HepG2 (cell line): Measurements from ENCODE around the gene GPR85. TPM values are rescaled to one million over a fixed set of nuclear protein-coding genes. Genes with fewer than 3 reads are reported as not detected.

ENCODE experiments used
- ATAC-seq: fragments of 200-7000 bp; cut with Tn5 transposase; 3 replicates; pipeline ENCODE4 v1.9.1; 2020; ENCODE audit warnings: mild to moderate bottlenecking, moderate library complexity
- BruUV-seq: library from RNA; stranded (reverse); fragments of 400-500 nt; replicated peaks from 2 replicates; lab custom pipeline; 2021; lab: Mats Ljungman, UMichigan
- CTCF ChIA-PET: fragments of 300-600 bp; formaldehyde crosslinking; extraction: SDS; loops from one replicate; lab custom pipeline; 2021; ENCODE audit warnings: low total read pairs, inconsistent platforms, low intra/inter-chr PET ratio; lab: Yijun Ruan, JAX
- POLR2A ChIA-PET: fragments of 350-600 bp; sonication (Branson Sonifier 250); formaldehyde crosslinking; loops from one replicate; lab custom pipeline; 2020; ENCODE audit warnings: antibody characterized with exemption, inconsistent platforms; lab: Yijun Ruan, JAX
- DNase-seq: peaks from one replicate; pipeline ENCODE4 v3.0.0-alpha.2; 2015; ENCODE audit warnings: low spot score
- FAIRE-seq: peaks from 3 replicates; lab custom pipeline; 2011; peaks lifted over from hg19 to GRCh38; lab: Jason Lieb, UNC
- H2AFZ ChIP-seq: one replicate; pipeline ENCODE4 v1.6.1; 2011; ENCODE audit warnings: low read length, inconsistent platforms
- H3K27ac ChIP-seq: fragments of 300-600 bp; 3 replicates; pipeline ENCODE4 v1.8.0; 2011; ENCODE audit warnings: mixed run types, mild to moderate bottlenecking, mixed read lengths, low read length, inconsistent platforms; ENCODE audit not compliant: insufficient read depth; ENCODE audit errors: extremely low read length
- H3K27me3 ChIP-seq, 2 experiments: fragments of 200-600 bp in 1 of 2; 2 replicates in 1 of 2; 3 replicates in 1 of 2; pipeline versions ENCODE4 v1.6.0 to v1.8.0; 2011; ENCODE audit warnings: low read length in 2 of 2, mild to moderate bottlenecking in 2 of 2, moderate library complexity in 2 of 2, inconsistent platforms in 1 of 2; ENCODE audit not compliant: insufficient read depth in 2 of 2, control insufficient read depth in 1 of 2
- H3K36me3 ChIP-seq, 2 experiments: fragments of 200-600 bp in 1 of 2; replicated peaks in 1 of 2; 2 replicates in 1 of 2; 3 replicates in 1 of 2; pipeline versions ENCODE4 v1.5.1 to v1.8.0; 2011; ENCODE audit warnings: low read length in 2 of 2, inconsistent platforms in 1 of 2; ENCODE audit not compliant: insufficient read depth in 2 of 2, control insufficient read depth in 1 of 2
- H3K4me1 ChIP-seq: 2 replicates; pipeline ENCODE4 v1.5.1; 2012; ENCODE audit warnings: low read length, inconsistent platforms; ENCODE audit not compliant: insufficient read depth
- H3K4me2 ChIP-seq: 2 replicates; pipeline ENCODE4 v1.6.0; 2011; ENCODE audit warnings: low read depth, low read length, inconsistent platforms
- H3K4me3 ChIP-seq, 3 experiments: fragments of 200-600 bp in 1 of 3; sonication (generic), shearing (Covaris generic) in 1 of 3; replicated peaks in 1 of 3; 2 replicates each; pipeline ENCODE4 v1.5.1; 2011 to 2016; ENCODE audit warnings: low read length in 3 of 3, inconsistent platforms in 2 of 3, low read depth in 2 of 3, mild to moderate bottlenecking in 2 of 3, control low read depth in 1 of 3, mixed read lengths in 1 of 3; ENCODE audit not compliant: insufficient read depth in 1 of 3
- H3K79me2 ChIP-seq: one replicate; pipeline ENCODE4 v1.6.1; 2011; ENCODE audit warnings: low read length, inconsistent platforms; ENCODE audit not compliant: insufficient read depth
- H3K9ac ChIP-seq: 2 replicates; pipeline ENCODE4 v1.6.0; 2011; ENCODE audit warnings: mild to moderate bottlenecking, low read depth, low read length, inconsistent platforms; ENCODE audit not compliant: insufficient read depth
- H3K9me3 ChIP-seq: 2 replicates; pipeline ENCODE4 v1.5.1; 2012; ENCODE audit warnings: mild to moderate bottlenecking, low read length
- H4K20me1 ChIP-seq: 2 replicates; pipeline ENCODE4 v1.6.0; 2011; ENCODE audit warnings: inconsistent platforms, mild to moderate bottlenecking, low read length, moderate library complexity; ENCODE audit not compliant: insufficient read depth
- ERF ChIP-seq: IDR thresholded peaks from 2 replicates; pipeline ENCODE4 v1.6.1; 2018; ENCODE audit warnings: missing biosample characterization, missing genetic modification reagents
- ETV5 ChIP-seq: IDR thresholded peaks from 2 replicates; pipeline ENCODE4 v1.6.1; 2018; ENCODE audit warnings: missing biosample characterization, missing genetic modification reagents, inconsistent platforms, borderline replicate concordance
- UBTF ChIP-seq: sonication (generic); formaldehyde crosslinking; IDR thresholded peaks from 2 replicates; pipeline ENCODE4 v1.4.0; 2020; ENCODE audit warnings: mild to moderate bottlenecking, missing genetic modification reagents
- ZNF281 ChIP-seq: sonication (generic); formaldehyde crosslinking; IDR thresholded peaks from 2 replicates; pipeline ENCODE4 v1.4.0; 2020; ENCODE audit warnings: missing genetic modification reagents, borderline replicate concordance
- ZNF296 ChIP-seq: sonication (generic); formaldehyde crosslinking; conservative IDR thresholded peaks from 2 replicates; pipeline ENCODE4 v1.5.0; 2020; ENCODE audit warnings: mild to moderate bottlenecking, missing genetic modification reagents
- ZSCAN29 ChIP-seq: sonication (generic); formaldehyde crosslinking; conservative IDR thresholded peaks from 2 replicates; pipeline ENCODE4 v1.4.0; 2020; ENCODE audit warnings: mild to moderate bottlenecking, missing genetic modification reagents
- WGBS: methylation state at CpG from one replicate; pipeline ENCODE4 v1.1.6; 2017; ENCODE audit warnings: low lambda C conversion rate; 5-methylcytosine and 5-hydroxymethylcytosine counted together
- in situ Hi-C: cut with HindIII; loops from 2 replicates; pipeline ENCODE4 v1.10.0; 2017; ENCODE audit warnings: low pct_unique_long_range_greater_than_20kb; ENCODE audit not compliant: extremely low pct_ligation_motif_present
- intact Hi-C: fragments of 100-400 bp; cut with micrococcal nuclease; formaldehyde crosslinking; loops from one replicate; pipeline ENCODE4 v1.10.0; 2022; ENCODE audit not compliant: unreplicated experiment
- polyA plus RNA-seq, 8 experiments: library from polyadenylated mRNA; depleted of rRNA in 3 of 8; stranded (reverse) in 7 of 8; unstranded in 1 of 8; fragments of >200 nt; fragmentation: Illumina TruSeq in 4 of 8; extraction: Trizol in 4 of 8; gene quantifications; 2 replicates each; pipeline versions ENCODE4 v1.2.1 to v1.2.3, GENCODE V29; 2011 to 2016; ENCODE audit warnings: low read depth in 4 of 8, missing spikeins in 1 of 8, mixed read lengths in 1 of 8; ENCODE audit not compliant: insufficient read depth in 1 of 8
- total RNA-seq, 5 experiments: library from RNA; depleted of rRNA; stranded (reverse); fragments of >200 nt; fragmentation: Illumina TruSeq; extraction: Trizol; gene quantifications; 2 replicates each; pipeline ENCODE4 v1.2.3, GENCODE V29; 2016; ENCODE audit warnings: low read depth in 1 of 5

The GPR85 gene
- total and polyA plus RNA-seq, 2 of the 13 experiments (the other 11 are each of a cell fraction or from before 2014, with no cell fraction given), result not detected

- Histone ChIP-seq H3K4me3 (no peak overlapping the region), H3K9ac (no peak overlapping the region), H4K20me1 (no peaks in the 10 kb centered on the region), H2AFZ (no peak overlapping the region), H3K79me2 (no peaks in the 10 kb centered on the region), H3K9me3 (no peaks in the 10 kb centered on the region), H3K27ac (no peak overlapping the region), H3K4me2 (no peak overlapping the region), H3K27me3 (no peaks in the 10 kb centered on the region), H3K36me3 (no peaks in the 10 kb centered on the region), H3K4me1 (no peaks in the 10 kb centered on the region)
- TF ChIP-seq ETV5 (CRISPR knock-in tag) (no peak), ZNF281 (CRISPR knock-in tag) (no peak), ZNF296 (no peak), ZSCAN29 (CRISPR knock-in tag) (no peak), UBTF (CRISPR knock-in tag) (no peak), ERF (CRISPR knock-in tag) (no peak)
- FAIRE-seq (no peak), DNase-seq (no peak), ATAC-seq (no peak)
- ChIA-PET POLR2A (no interaction called here), CTCF (no interaction called here)
- intact Hi-C loops, result no loop called here
- in situ Hi-C loops, result no loop called here
- 4% methylated on average over 1 of the region's 1 CpG for WGBS
- BruUV-seq, result no TSS peak
Measured at GRCh38 chr7:113093561-113093960, 6.9 kb upstream of the GPR85 start.
